Ascending aorta (tissue), 2 donors: ENCODE results near the gene GAPVD1. TPM values are rescaled to one million over a fixed set of nuclear protein-coding genes. Genes with fewer than 3 reads are reported as not detected.
"Not testable (repeated sequence)": the region's sequence is repeated elsewhere in the genome, so short reads cannot be mapped to it uniquely, and the experiment has no call there.

Experiments used
- DNase-seq, 2 donors: peaks; one replicate each; pipeline ENCODE4 v3.0.0-alpha.2; 2019; ENCODE audit warnings: low spot score in 2 of 2
- H3K27ac ChIP-seq, 2 donors: fragments of 200-600 bp; sonication (generic); one replicate each; pipeline ENCODE4 v1.5.1; 2016 to 2017; ENCODE audit warnings: mild to moderate bottlenecking in 1 of 2
- H3K27me3 ChIP-seq: fragments of 200-600 bp; sonication (generic); one replicate; pipeline ENCODE4 v1.5.1; 2017
- H3K36me3 ChIP-seq, 2 donors: fragments of 200-600 bp; sonication (generic); one replicate each; pipeline ENCODE4 v1.5.1; 2016
- H3K4me1 ChIP-seq, 2 donors: fragments of 200-600 bp; sonication (generic); one replicate each; pipeline ENCODE4 v1.5.1; 2016 to 2017; ENCODE audit warnings: mild to moderate bottlenecking in 1 of 2
- H3K4me3 ChIP-seq, 2 donors: fragments of 200-600 bp; sonication (generic); one replicate each; pipeline ENCODE4 v1.5.1; 2016 to 2017; ENCODE audit warnings: mild to moderate bottlenecking in 1 of 2
- H3K9me3 ChIP-seq, 2 donors: fragments of 200-600 bp; sonication (generic); one replicate each; pipeline ENCODE4 v1.5.1; 2016
- intact Hi-C: fragments of 100-400 bp; cut with DNase I; formaldehyde crosslinking; loops from one replicate; pipeline ENCODE4 v1.15.1; 2023
- total RNA-seq: library from RNA; depleted of rRNA; stranded (reverse); fragments of >200 nt; gene quantifications from one replicate; pipeline ENCODE4 v1.1.0, GENCODE V29; 2016
- TF ChIP-seq, protein P1 (sequence below), 3 experiments: fragments of 200-600 bp in 2 of 3; fragments of 450-650 bp in 1 of 3; sonication (generic) in 2 of 3; IDR thresholded peaks; one replicate each; pipeline ENCODE4 v1.5.1; 2016 to 2019; ENCODE audit warnings: antibody characterized with exemption in 3 of 3, mild to moderate bottlenecking in 1 of 3, moderate library complexity in 1 of 3

GAPVD1 gene
- total RNA-seq, 1 donor from 2014 or later = 18.9 TPM

DNA sequence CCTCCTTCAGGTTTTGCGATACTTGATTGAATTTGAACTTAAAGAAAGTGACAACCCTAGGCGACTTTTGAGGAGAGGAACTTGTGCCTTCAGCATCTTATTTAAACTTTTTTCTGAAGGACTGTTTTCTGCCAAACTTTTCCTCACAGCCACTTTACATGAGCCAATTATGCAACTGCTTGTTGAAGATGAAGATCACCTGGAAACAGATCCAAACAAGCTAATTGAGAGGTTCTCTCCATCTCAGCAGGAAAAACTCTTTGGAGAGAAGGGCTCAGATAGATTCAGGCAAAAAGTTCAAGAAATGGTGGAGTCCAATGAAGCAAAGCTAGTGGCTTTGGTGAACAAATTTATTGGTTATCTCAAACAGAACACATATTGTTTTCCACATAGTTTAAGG, 40.6 kb downstream of the GAPVD1 start:
- Histone ChIP-seq H3K9me3 (no peaks in the 10 kb centered on the region), H3K27me3 (no peaks in the 10 kb centered on the region), H3K4me1 (peaks cover 0 to 2% of the 10 kb centered on the region in 2 donors), H3K36me3 (peaks cover 49 to 59% of the 10 kb centered on the region in 2 donors), H3K4me3 (no peak overlapping the region), H3K27ac (no peak overlapping the region)
- DNase-seq = no peak
- intact Hi-C loops = no loop called here
- TF ChIP-seq, protein P1, sequence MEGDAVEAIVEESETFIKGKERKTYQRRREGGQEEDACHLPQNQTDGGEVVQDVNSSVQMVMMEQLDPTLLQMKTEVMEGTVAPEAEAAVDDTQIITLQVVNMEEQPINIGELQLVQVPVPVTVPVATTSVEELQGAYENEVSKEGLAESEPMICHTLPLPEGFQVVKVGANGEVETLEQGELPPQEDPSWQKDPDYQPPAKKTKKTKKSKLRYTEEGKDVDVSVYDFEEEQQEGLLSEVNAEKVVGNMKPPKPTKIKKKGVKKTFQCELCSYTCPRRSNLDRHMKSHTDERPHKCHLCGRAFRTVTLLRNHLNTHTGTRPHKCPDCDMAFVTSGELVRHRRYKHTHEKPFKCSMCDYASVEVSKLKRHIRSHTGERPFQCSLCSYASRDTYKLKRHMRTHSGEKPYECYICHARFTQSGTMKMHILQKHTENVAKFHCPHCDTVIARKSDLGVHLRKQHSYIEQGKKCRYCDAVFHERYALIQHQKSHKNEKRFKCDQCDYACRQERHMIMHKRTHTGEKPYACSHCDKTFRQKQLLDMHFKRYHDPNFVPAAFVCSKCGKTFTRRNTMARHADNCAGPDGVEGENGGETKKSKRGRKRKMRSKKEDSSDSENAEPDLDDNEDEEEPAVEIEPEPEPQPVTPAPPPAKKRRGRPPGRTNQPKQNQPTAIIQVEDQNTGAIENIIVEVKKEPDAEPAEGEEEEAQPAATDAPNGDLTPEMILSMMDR (IDR thresholded peaks at IDR 0.05) = no peak

DNA sequence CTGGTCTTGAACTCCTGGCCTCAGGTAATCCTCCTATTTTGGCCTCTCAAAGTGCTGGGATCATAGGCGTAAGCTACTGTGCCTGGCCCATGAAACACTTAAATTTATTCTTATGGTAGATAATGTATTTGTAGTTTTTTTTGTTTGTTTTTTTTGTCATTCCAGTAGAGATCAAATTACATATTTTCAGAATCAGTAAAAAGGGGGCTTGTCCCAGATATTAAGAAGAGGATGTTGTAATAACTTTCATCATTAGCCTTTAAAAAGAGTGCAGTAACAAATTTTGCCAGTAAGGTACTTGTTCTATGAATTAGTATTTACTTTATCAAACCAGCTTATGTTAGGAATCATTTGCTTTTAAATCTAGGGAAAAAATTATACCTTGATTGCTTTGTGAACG, 42.6 kb downstream of the GAPVD1 start:
- intact Hi-C loops = no loop called here
- no peak for DNase-seq
- no peak overlapping the region for H3K27ac ChIP-seq
- no peaks in the 10 kb centered on the region for H3K9me3 ChIP-seq
- no peak overlapping the region for H3K4me3 ChIP-seq
- H3K4me1 ChIP-seq = no peaks in the 10 kb centered on the region
- H3K27me3 ChIP-seq = no peaks in the 10 kb centered on the region
- peaks cover 57 to 72% of the 10 kb centered on the region in 2 donors for H3K36me3 ChIP-seq
- TF ChIP-seq, protein P1 (IDR thresholded peaks at IDR 0.05) = no peak

DNA sequence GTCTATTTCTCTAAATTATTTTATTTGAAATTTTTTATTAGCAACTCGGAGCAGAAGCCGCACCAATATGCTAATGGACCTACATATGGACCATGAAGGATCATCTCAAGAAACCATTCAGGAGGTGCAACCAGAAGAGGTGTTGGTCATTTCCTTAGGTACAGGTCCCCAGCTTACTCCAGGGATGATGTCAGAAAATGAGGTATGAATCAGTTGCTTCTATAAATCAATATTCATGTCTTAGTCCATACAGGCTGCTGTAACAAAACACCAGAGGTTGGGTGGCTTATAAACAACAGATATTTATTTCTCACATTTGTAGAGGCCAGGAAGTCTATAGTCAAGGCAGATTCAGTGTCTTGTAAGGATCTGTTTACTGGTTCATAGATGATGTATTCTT, 50.8 kb downstream of the GAPVD1 start:
- Histone ChIP-seq H3K36me3 (peaks cover 55 to 90% of the 10 kb centered on the region in 2 donors), H3K9me3 (peaks cover 0 to 7% of the 10 kb centered on the region in 2 donors), H3K4me3 (no peak overlapping the region), H3K27me3 (no peaks in the 10 kb centered on the region), H3K4me1 (no peaks in the 10 kb centered on the region), H3K27ac (no peak overlapping the region)
- intact Hi-C loops = no loop called here
- TF ChIP-seq, protein P1 (IDR thresholded peaks at IDR 0.05) = no peak
- DNase-seq = no peak

DNA sequence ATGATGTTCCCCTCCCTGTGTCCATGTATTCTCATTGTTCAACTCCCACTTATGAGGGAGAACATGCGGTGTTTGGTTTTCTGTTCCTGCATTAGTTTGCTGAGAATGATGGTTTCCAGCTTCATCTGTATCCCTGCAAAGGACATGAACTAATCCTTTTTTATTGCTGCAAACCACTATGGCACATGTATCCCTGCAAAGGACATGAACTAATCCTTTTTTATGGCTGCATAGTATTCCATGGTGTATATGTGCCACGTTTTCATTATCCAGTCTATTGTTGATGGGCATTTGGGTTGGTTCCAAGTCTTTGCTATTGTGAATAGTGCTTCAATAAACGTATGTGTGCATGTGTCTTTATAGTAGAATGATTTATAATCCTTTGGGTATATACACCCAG, 54.7 kb downstream of the GAPVD1 start:
- H3K4me1 ChIP-seq, H3K27me3 ChIP-seq, DNase-seq, intact Hi-C loops, H3K27ac ChIP-seq, H3K4me3 ChIP-seq: not testable (repeated sequence)
- Histone ChIP-seq H3K9me3 (peaks cover 5 to 19% of the 10 kb centered on the region in 2 donors), H3K36me3 (peaks cover 56 to 89% of the 10 kb centered on the region in 2 donors)

DNA sequence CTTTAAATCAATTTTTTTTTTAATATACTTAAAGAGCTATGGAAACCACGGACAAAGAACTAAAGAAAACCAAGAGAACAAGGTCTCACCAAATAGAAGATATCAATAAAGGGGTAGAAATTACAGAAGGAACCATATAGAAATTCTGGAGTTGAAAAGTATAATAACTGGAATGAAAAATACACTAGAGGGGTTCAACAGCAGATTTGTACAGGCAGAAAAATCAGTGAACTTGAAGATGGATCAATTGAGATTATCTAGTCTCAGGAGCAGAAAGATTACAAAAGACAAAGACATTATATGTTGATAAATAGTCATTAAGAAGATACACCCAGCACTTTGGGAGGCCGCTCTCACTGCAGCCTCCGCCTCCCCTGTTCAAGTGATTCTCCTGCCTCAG, 56.1 kb downstream of the GAPVD1 start:
- H3K36me3 ChIP-seq = peaks cover 48 to 91% of the 10 kb centered on the region in 2 donors
- TF ChIP-seq, protein P1 (IDR thresholded peaks at IDR 0.05) = no peak
- intact Hi-C loops = no loop called here
- no peak overlapping the region for H3K4me3 ChIP-seq
- DNase-seq = no peak
- no peaks in the 10 kb centered on the region for H3K4me1 ChIP-seq
- no peak overlapping the region for H3K27ac ChIP-seq
- peaks cover 5 to 19% of the 10 kb centered on the region in 2 donors for H3K9me3 ChIP-seq
- no peaks in the 10 kb centered on the region for H3K27me3 ChIP-seq

DNA sequence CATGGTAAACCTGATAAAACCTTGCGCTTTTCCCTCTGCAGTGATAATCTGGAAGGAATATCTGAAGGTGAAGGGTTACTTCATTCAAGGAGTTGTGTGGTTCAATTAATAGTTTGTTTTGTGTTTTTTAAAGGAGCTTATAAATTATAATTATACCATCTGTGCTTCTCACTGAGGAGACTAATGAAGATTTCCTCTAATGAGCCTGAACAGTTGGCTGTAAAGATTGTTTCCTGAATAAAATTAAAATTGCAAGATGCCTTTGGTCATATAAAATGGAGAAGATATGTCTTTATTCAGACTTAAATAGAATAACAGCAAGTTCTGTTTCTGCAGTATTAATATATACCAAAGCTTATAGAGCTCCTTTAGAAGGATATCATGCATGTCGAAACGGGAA, 59.9 kb downstream of the GAPVD1 start:
- intact Hi-C loops = no loop called here

More for the DNA sequence above, 59.9 kb downstream of the GAPVD1 start:
- Histone ChIP-seq H3K27me3 (no peaks in the 10 kb centered on the region), H3K4me1 (no peaks in the 10 kb centered on the region), H3K4me3 (no peak overlapping the region), H3K9me3 (peaks cover 5 to 19% of the 10 kb centered on the region in 2 donors), H3K36me3 (peaks cover 53 to 91% of the 10 kb centered on the region in 2 donors), H3K27ac (no peak overlapping the region)
- TF ChIP-seq, protein P1 (IDR thresholded peaks at IDR 0.05) = no peak
- no peak for DNase-seq
